Activated CD8-positive, alpha-beta memory T cell treated with anti-CD3 and anti-CD28 coated beads, Interleukin-2, amount 10 ng/mL, durations not matched to agents 7 days and 5 days (primary cell): ENCODE measurements around the gene HOXD13. TPM values are rescaled to one million over a fixed set of nuclear protein-coding genes. Genes with fewer than 3 reads are reported as not detected.
A peak's percentile ranks its signal among the peaks of the same experiment; 100 is the strongest.

Experiments used
- ATAC-seq: fragments of 150-1000 bp; cut with Tn5 transposase; one replicate; pipeline ENCODE4 v1.10.0; 2021; ENCODE audit warnings: moderate library complexity
- CTCF ChIA-PET: fragments of 350-600 bp; sonication (Branson Sonifier 250); formaldehyde crosslinking; loops from one replicate; lab custom pipeline; 2021; ENCODE audit warnings: antibody characterized with exemption; lab: Charles Lee
- DNase-seq: peaks from one replicate; pipeline ENCODE4 v3.0.0-alpha.2; 2020
- H3K27ac Mint-ChIP-seq: one replicate; pipeline ENCODE4 v1.8.0; 2021; ENCODE audit warnings: mild to moderate bottlenecking, mixed read lengths
- H3K27me3 Mint-ChIP-seq: one replicate; pipeline ENCODE4 v1.8.0; 2021; ENCODE audit warnings: mixed read lengths
- H3K36me3 Mint-ChIP-seq: one replicate; pipeline ENCODE4 v1.8.0; 2021; ENCODE audit warnings: mild to moderate bottlenecking, mixed read lengths
- H3K4me1 Mint-ChIP-seq: one replicate; pipeline ENCODE4 v1.8.0; 2021; ENCODE audit warnings: mixed read lengths
- H3K4me3 Mint-ChIP-seq: one replicate; pipeline ENCODE4 v1.8.0; 2021; ENCODE audit warnings: mild to moderate bottlenecking, moderate library complexity, mixed read lengths
- H3K9me3 Mint-ChIP-seq: one replicate; pipeline ENCODE4 v1.8.0; 2022; ENCODE audit warnings: low read depth, mixed read lengths
- total RNA-seq, 2 experiments: library from RNA; stranded (reverse); gene quantifications; one replicate each; pipeline ENCODE4 v1.2.3, GENCODE V29; 2021

HOXD13 gene
- total RNA-seq, 2 experiments from 2014 or later, result not detected

DNA sequence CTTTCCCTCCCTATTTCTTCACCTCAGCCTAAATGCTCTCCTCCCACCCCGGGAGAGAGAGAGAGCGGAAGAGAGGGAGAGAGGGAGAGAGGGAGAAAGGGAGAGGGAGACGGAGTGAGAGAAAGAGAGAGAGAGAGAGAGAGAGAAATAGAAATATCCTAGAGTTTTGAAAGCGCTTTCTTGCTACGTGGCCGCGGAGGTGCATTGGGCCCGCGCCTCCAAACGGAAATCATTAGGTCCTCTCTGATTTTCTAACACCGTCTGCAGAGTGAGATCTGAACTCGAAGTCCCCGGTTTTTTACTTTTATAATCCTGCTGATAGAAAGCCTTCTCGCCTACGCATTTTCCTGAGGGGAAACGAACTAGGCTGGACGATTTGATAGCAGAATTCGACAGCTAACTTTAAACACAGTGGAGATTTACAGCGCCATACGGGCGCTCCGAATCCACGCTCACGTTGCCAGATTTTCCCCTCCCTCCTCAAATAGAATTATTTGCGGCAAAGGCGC, 7.9 kb upstream of the HOXD13 start:
- H3K4me1 Mint-ChIP-seq, result peaks cover 7% of the 10 kb centered on the region
- ATAC-seq, result no peak
- no peak overlapping the region for H3K4me3 Mint-ChIP-seq
- no peaks in the 10 kb centered on the region for H3K9me3 Mint-ChIP-seq
- peaks cover 2% of the 10 kb centered on the region for H3K36me3 Mint-ChIP-seq
- CTCF ChIA-PET, result interaction anchor here (1.6 kb wide), 1 partner anchor 42 kb away, joined by 7 read pairs; no protein-coding TSS in a partner anchor
- no peak for DNase-seq
- H3K27me3 Mint-ChIP-seq, result peaks cover 91% of the 10 kb centered on the region
- H3K27ac Mint-ChIP-seq, result peak overlapping the region; percentile 7

DNA sequence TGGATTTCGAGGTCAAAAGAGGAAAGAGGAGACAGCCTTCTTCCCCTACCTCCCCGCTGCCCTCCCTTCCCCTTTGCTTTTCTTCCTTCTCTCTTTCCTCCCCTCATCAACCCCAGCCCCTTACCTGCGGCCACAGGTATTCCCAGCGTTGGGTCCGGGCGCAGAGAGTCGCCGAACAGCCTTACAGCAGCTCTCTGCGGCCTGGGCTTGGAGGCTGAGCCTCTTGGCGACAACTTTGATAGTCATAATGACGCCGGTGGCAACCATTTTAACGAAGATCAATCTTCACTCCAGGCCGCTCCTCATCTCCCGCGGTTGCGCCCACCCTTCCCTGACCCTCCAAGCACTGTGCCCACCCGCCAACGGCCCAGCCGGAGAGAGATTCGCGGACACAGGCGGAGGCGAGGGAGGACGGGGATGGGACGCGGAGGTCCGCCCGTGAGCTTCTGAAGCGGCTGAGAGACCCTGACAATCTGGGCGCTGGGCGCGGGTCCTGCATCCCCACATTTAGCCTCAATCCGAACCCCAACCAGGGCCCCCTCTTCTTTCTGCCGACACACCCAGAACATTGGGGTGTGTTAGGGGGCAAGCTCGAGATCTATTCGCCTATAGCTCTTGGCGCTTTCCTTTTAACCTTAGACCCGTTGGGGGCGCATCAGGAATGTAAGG, 7.3 kb upstream of the HOXD13 start:
- no peak for ATAC-seq
- no peaks in the 10 kb centered on the region for H3K9me3 Mint-ChIP-seq
- no peak for DNase-seq
- peaks cover 2% of the 10 kb centered on the region for H3K36me3 Mint-ChIP-seq
- peaks cover 97% of the 10 kb centered on the region for H3K27me3 Mint-ChIP-seq
- H3K27ac Mint-ChIP-seq, result peak overlapping the region; percentile 32
- CTCF ChIA-PET, result interaction anchor here (1.0 to 1.6 kb wide), 3 partner anchors 25 to 395 kb away, joined by 3 to 7 read pairs (median 4); no protein-coding TSS in a partner anchor
- peaks cover 7% of the 10 kb centered on the region for H3K4me1 Mint-ChIP-seq
- no peak overlapping the region for H3K4me3 Mint-ChIP-seq

DNA sequence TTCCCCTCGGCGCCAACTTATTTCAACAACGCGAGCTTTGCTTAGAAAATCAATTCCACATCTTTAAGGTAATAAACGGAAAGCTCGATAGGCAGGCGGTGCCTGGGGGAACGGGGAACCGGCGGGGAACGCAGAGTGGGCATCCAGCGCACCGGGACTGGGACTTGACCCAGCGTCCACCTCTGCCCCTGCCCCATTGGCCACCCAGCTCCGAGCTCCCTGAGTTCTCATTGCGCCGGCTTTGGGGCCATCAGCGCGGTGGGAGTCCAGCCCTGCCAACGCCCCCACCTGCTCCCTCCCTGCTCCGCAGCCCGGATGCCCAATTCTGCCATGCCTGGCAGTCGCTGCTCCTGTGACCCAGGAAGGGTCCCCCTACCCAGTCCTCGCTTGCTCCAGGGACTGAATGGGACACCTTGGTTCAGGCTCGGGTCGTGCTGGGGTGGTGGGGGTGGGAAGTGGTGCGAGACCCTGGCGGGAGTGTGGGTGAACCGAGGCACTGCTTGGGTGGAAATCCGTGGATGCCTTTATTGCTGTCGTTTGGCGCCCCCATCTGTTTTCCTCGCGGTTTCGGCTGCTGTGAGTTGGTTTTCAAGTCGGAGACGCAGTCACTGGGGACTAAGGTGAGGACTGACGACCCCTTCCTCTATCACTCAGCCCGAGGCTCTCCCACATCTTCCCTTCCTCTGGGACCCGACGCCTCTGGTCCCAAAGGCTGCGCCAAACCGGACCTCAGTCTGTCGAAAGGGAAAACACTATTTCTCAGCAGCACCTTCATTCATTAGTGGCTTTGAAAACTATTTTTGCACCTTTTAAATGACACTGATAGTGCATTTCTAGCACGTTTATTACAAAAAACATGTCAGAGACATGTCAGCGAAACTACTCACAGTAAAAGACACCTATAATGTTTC, 6.4 kb upstream of the HOXD13 start:
- peaks cover 5% of the 10 kb centered on the region for H3K4me1 Mint-ChIP-seq

DNA sequence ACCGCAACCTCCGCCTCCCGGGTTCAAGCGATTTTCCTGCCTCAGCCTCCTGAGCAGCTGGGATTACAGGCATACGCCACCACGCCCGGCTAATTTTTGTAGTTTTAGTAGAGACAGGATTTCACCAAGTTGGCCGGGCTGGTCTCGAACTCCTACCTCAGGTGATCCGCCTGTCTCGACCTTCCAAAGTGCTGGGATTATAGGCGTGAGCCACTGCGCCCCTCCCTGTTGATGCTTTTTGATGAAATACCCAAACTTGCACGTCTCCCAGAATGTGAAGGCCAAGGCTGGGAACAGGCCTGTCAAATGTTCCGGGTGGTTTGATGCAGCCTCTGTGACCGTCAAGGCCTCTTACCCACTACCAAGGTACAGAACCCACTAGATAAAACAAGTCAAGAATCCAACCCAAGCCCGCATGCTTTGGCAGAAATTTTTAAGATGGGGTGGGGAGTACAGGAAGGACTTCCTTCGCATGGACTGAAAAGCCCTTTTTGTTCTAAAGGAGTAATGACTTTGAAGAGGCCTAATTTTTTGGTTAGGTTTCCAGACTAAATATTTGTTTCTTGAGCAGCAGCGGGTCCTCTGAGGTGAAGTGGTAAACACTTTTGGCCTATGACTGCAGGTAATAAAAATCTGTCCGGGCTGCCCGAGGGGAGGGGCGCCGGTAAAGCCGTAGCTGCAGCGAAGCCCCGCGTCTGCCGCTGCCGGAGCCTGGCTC, 5.0 kb upstream of the HOXD13 start:
- H3K4me1 Mint-ChIP-seq, result peaks cover 7% of the 10 kb centered on the region
- H3K27ac Mint-ChIP-seq, result no peak overlapping the region
- ATAC-seq (no peak), DNase-seq (no peak)
- no peak overlapping the region for H3K4me3 Mint-ChIP-seq
- H3K27me3 Mint-ChIP-seq, result peaks cover 98% of the 10 kb centered on the region
- H3K9me3 Mint-ChIP-seq, result no peaks in the 10 kb centered on the region
- H3K36me3 Mint-ChIP-seq, result peaks cover 2% of the 10 kb centered on the region
- CTCF ChIA-PET, result interaction anchor here (0.7 to 1.5 kb wide), 2 partner anchors 24 to 398 kb away, joined by 3 to 4 read pairs; no protein-coding TSS in a partner anchor

More for the DNA sequence above, 6.4 kb upstream of the HOXD13 start:
- ATAC-seq (no peak), DNase-seq (no peak)
- no peak overlapping the region for H3K4me3 Mint-ChIP-seq
- CTCF ChIA-PET, result interaction anchor here (1.0 to 1.6 kb wide), 3 partner anchors 24 to 396 kb away, joined by 3 to 7 read pairs (median 4); no protein-coding TSS in a partner anchor
- no peaks in the 10 kb centered on the region for H3K9me3 Mint-ChIP-seq
- H3K27ac Mint-ChIP-seq, result no peak overlapping the region
- H3K36me3 Mint-ChIP-seq, result peaks cover 2% of the 10 kb centered on the region
- peaks cover 99% of the 10 kb centered on the region for H3K27me3 Mint-ChIP-seq

DNA sequence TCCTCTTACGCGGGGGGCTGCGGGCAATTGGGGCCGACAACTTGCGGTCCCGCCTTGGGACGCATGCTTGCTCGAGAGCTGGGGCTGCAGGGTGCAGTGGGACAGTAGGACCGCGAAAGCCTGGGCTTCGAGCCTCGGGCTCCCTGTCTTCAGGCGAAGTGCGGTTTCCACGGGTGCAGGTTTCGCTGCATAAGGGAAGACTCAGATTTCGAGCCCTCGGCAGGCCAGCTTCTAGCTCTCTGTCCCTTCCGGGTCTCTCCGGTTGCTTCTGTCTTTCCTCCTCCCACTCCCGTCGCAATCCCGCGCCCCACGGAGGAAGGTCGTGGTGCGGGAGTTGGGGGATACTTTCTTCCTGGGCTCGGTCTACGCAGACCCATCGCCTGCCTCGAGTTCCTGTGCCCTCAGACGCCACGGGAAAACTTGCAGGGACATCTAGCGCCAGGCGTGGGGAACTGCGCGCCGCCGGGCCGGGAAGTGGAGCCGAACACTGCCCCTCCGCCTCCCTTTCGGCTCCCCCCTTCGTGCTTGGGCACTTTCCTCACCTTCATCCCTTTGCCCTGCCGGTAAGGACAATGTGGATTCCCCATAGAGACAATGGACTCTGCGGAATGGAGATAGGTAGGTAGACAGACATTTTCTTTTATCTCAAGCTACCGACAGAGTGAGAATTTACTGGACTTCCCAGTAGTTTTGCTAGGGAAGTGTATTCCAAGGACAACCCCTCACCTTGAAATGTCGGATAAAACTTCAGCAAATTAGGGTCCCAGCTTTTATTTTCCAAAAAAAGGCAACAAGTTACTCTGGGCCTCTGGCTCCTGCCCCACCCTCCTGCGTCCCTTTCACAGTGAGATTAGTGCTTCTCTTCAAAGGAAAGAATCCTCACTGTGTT, 4.2 kb upstream of the HOXD13 start:
- H3K4me1 Mint-ChIP-seq, result peaks cover 7% of the 10 kb centered on the region
- H3K27me3 Mint-ChIP-seq, result peaks cover 93% of the 10 kb centered on the region
- H3K9me3 Mint-ChIP-seq, result no peaks in the 10 kb centered on the region
- DNase-seq (no peak), ATAC-seq (no peak)
- peaks cover 2% of the 10 kb centered on the region for H3K36me3 Mint-ChIP-seq
- CTCF ChIA-PET, result interaction anchor here (1.4 to 1.6 kb wide), 3 partner anchors 9 to 23 kb away, joined by 3 to 4 read pairs (median 4); no protein-coding TSS in a partner anchor
- H3K27ac Mint-ChIP-seq, result no peak overlapping the region
- H3K4me3 Mint-ChIP-seq, result no peak overlapping the region

DNA sequence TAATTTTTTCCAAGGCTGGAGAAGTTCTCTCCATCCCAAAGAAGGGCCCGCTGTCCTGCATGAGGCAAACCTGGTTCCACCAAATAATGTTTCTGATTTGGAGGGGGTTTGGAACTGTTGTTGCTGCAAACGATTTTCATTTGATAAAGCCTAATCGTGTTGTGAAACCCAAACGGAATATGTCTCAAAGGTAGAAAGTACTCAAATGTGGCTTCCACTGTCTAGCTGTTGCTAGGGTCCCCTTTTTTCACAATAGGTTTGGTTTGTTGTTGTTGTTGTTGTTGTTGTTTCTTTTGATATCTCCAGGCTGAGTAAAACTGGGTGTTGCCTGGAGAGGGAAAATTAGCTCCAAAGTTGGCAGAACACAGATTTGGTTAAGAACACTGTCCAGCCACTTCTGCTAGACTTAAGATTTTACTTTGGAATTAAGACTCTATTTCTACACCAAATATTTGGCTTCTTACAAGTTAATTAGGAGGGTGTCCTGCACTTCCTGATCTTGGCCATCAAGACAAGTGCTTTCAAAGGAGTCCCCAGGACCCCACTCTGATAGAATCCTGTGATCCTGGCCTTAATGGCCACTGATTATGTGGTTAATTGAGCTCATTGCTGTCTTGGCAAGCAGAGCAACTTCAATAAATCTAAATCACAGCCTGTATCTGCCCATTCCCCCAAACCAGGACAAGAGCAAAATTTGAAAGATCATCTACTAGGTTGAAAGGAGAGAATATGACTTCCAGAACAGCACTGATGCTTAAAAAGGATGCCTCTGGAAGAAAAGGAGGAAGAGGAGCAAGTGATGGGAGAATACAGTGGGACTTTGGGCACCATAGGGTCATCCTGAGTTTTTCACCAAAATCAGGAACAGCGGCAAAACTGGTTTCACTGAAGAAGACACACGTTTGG, 3.3 kb upstream of the HOXD13 start:
- no peak for DNase-seq
- peaks cover 93% of the 10 kb centered on the region for H3K27me3 Mint-ChIP-seq
- H3K9me3 Mint-ChIP-seq, result no peaks in the 10 kb centered on the region
- H3K4me1 Mint-ChIP-seq, result peaks cover 11% of the 10 kb centered on the region
- peaks cover 3% of the 10 kb centered on the region for H3K36me3 Mint-ChIP-seq
- H3K27ac Mint-ChIP-seq, result no peak overlapping the region
- H3K4me3 Mint-ChIP-seq, result no peak overlapping the region
- ATAC-seq, result no peak
- CTCF ChIA-PET, result interaction anchor here (1.4 to 1.6 kb wide), 3 partner anchors 9 to 22 kb away, joined by 3 to 4 read pairs (median 4); no protein-coding TSS in a partner anchor

DNA sequence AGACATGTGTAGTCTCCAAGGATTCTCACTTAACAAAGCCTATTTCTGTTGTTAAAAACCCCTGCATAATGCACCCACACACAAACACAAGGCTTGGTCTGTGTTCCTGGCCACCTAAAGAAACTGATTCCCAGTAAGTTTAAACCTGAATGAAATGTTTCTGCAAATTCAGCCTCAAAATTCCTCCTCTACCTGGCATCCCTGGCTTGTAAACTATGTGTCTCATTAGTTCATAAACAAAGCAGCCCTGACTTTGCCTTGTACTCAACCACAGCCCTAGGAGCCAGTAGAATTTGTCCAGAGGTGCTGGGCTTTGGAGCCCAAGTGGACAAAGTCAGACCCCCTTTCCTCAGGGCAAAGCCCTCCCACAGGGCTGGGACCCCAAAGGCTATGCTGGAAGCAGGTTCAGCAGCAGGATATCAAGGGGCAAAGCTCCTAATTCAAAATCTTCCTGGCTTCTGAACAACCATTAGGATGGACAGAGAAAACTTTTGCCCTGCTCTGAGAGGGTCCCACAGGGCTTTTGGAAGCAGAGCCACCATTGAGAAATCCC, 2.6 kb upstream of the HOXD13 start:
- Mint-ChIP-seq H3K9me3 (no peaks in the 10 kb centered on the region), H3K27ac (no peak overlapping the region), H3K4me1 (peaks cover 11% of the 10 kb centered on the region), H3K4me3 (no peak overlapping the region), H3K36me3 (peaks cover 3% of the 10 kb centered on the region), H3K27me3 (peaks cover 93% of the 10 kb centered on the region)
- ATAC-seq (no peak), DNase-seq (no peak)
- CTCF ChIA-PET, result no interaction called here

DNA sequence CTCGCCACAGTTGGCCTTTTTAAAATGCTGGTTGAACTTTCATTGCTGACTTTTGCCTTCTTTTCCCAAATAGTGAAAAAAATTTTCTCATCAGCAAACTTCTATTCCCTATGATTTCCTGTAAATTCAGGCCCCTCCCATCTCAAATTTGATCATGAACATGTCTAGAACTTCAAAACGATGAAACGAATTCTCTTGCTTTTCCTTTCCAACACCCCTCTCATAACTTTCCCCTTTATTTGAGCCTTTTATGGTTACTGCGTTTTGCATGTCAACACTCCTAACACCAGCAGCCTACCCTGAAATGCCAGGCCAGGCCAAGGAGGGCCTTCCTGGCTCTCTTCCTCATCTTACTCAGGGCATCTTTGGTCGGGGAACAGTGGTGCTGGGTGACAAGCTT, 1.7 kb upstream of the HOXD13 start:
- Mint-ChIP-seq H3K4me3 (no peak overlapping the region), H3K9me3 (no peaks in the 10 kb centered on the region), H3K36me3 (peaks cover 3% of the 10 kb centered on the region), H3K4me1 (peaks cover 11% of the 10 kb centered on the region), H3K27me3 (peaks cover 93% of the 10 kb centered on the region), H3K27ac (no peak overlapping the region)
- CTCF ChIA-PET, result no interaction called here
- ATAC-seq (no peak), DNase-seq (no peak)

DNA sequence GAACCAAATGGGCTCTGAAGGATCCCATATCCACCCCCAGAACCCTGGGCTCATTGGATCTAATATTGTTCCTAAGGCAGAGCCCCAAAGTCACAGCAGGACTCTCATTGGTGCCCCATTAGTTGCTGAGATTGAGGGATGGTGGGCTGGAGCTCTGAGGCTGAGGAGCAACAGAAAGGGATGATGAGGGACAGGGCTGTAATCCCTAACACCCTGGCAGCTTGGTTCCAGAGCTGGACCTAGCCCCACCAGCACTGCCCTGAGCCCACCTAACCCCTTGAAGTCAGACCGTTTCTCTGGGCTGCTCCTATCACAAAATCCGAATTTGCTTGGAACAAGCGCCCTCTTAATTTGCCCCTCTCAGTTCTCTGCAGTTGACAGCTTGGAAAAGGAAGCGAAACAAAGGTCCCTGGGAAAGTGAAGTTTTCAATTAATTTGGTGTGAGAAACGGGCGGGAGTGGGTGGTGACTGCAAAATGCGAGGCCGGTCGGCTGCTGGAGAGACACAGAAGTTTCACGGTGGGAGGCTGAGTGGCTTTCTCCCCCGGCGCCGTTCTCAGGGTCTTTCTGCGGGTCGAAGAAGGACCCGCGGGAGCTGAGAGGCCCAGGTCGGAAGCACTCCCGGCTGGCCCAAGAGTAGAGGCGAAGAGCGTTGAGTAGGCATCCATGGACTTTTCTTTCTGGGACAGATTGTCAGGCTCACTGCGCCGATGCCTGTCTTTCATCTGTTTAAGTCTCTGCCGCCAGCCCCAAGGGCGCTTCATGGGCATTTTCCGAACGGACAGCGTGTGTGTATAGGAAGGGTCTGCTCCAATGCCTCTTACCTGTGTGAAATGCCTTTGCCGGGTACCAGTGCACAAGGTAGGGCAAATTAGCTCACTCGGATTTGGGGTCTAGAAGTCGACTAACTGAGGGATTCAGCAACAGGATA, 927 bp upstream of the HOXD13 start:
- H3K27ac Mint-ChIP-seq, result peak overlapping the region; percentile 64

DNA sequence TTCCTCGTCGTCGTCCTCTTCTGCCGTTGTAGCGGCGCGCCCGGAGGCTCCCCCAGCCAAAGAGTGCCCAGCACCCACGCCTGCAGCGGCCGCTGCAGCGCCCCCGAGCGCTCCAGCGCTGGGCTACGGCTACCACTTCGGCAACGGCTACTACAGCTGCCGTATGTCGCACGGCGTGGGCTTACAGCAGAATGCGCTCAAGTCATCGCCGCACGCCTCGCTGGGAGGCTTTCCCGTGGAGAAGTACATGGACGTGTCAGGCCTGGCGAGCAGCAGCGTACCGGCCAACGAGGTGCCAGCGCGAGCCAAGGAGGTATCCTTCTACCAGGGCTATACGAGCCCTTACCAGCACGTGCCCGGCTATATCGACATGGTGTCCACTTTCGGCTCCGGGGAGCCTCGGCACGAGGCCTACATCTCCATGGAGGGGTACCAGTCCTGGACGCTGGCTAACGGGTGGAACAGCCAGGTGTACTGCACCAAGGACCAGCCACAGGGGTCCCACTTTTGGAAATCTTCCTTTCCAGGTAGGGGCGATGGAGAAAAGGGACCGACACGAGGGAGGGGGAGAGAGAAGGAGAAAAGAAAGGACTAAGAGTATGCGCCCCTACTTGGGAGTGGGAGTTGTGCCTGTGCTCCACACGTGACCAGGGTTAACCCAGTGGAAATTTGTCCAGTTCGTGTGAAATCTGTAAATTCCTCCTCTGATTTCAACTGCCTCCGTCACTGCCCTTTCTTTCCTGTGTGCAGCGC, 800 bp downstream of the HOXD13 start:
- Mint-ChIP-seq H3K27me3 (peaks cover 92% of the 10 kb centered on the region), H3K4me3 (peak overlapping the region; percentile 3), H3K4me1 (peaks cover 20% of the 10 kb centered on the region), H3K27ac (peak overlapping the region; percentile 48), H3K36me3 (peaks cover 3% of the 10 kb centered on the region), H3K9me3 (no peaks in the 10 kb centered on the region)
- no peak for ATAC-seq
- CTCF ChIA-PET, result interaction anchor here (0.7 to 1.5 kb wide), 4 partner anchors 11 to 559 kb away, joined by 3 to 5 read pairs (median 3); no protein-coding TSS in a partner anchor
- no peak for DNase-seq

More for the DNA sequence above, 927 bp upstream of the HOXD13 start:
- peak overlapping the region; percentile 17 for H3K4me3 Mint-ChIP-seq
- CTCF ChIA-PET, result interaction anchor here (1.4 kb wide), 1 partner anchor 13 kb away, joined by 3 read pairs; no protein-coding TSS in a partner anchor
- H3K9me3 Mint-ChIP-seq, result no peaks in the 10 kb centered on the region
- no peak for ATAC-seq
- DNase-seq, result no peak
- peaks cover 3% of the 10 kb centered on the region for H3K36me3 Mint-ChIP-seq
- H3K27me3 Mint-ChIP-seq, result peaks cover 93% of the 10 kb centered on the region
- H3K4me1 Mint-ChIP-seq, result peaks cover 12% of the 10 kb centered on the region
